T-helper 1 cell treated with Interleukin-12 subunit alpha and Interleukin-12 subunit beta and Interleukin-4 antibody, amounts not matched to agents 30 μg/mL and 1 μg/mL, for 36 hours (primary cell): ENCODE results near the gene KRTAP2-3.
"Not testable (repeated sequence)": the region's sequence is repeated elsewhere in the genome, so short reads cannot be mapped to it uniquely, and the experiment has no call there.

Source experiments
- H3K27ac Mint-ChIP-seq: one replicate; pipeline ENCODE4 v1.8.0; 2021; ENCODE audit warnings: mild to moderate bottlenecking, mixed read lengths
- H3K27me3 Mint-ChIP-seq: one replicate; pipeline ENCODE4 v1.8.0; 2021; ENCODE audit warnings: low read depth, mixed read lengths
- H3K36me3 Mint-ChIP-seq: one replicate; pipeline ENCODE4 v1.8.0; 2021; ENCODE audit warnings: low read depth, mixed read lengths
- H3K4me1 Mint-ChIP-seq: one replicate; pipeline ENCODE4 v1.8.0; 2021; ENCODE audit warnings: low read depth, mixed read lengths
- H3K4me3 Mint-ChIP-seq: one replicate; pipeline ENCODE4 v1.8.0; 2021; ENCODE audit warnings: mild to moderate bottlenecking, moderate library complexity, mixed read lengths
- H3K9me3 Mint-ChIP-seq: one replicate; pipeline ENCODE4 v1.8.0; 2021; ENCODE audit warnings: mixed read lengths

Gene KRTAP2-3

DNA sequence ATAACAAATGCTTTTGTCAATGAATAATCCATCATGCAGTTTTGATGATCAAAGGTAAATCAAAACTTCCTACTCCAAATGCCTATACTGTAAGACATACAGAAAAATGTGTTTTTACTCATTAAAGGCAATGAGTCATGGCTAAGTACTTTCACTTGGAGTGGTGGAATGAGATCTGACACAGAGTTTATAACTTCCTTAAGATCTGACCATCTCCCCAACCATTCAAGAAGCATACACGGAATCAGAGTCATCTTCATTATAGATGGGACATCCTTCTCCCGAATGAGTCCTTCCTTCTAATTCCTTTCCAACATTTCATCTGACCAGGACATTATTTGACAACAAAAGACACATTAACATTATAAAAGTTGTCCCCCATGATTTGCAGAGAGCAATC, 23.5 kb upstream of the KRTAP2-3 start:
- not testable (repeated sequence) for H3K27me3 Mint-ChIP-seq, H3K36me3 Mint-ChIP-seq, H3K4me3 Mint-ChIP-seq, H3K4me1 Mint-ChIP-seq, H3K27ac Mint-ChIP-seq, H3K9me3 Mint-ChIP-seq

DNA sequence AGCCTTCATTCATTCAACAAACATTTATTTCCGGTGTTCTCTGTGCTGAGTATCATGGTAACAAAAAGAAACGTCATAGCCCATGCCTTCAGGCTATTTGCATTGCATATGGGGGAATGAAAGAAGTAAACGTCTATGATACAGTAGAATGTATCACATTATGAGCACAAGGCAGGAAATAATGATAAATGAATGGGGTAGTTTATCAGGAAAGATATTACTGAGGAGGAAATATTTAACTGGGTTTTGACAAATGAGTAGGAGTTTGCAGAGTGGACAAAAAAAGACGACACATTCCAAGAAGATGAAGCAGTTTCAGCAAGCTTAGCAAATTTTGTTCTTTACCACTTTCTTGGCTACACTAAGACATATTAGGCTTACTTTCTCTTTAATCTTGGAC, 22.7 kb upstream of the KRTAP2-3 start:
- H3K9me3 Mint-ChIP-seq: no peaks in the 10 kb centered on the region
- H3K4me3 Mint-ChIP-seq: no peak overlapping the region
- peaks cover 10% of the 10 kb centered on the region for H3K27me3 Mint-ChIP-seq
- H3K4me1 Mint-ChIP-seq: no peaks in the 10 kb centered on the region
- H3K36me3 Mint-ChIP-seq: no peaks in the 10 kb centered on the region
- no peak overlapping the region for H3K27ac Mint-ChIP-seq

DNA sequence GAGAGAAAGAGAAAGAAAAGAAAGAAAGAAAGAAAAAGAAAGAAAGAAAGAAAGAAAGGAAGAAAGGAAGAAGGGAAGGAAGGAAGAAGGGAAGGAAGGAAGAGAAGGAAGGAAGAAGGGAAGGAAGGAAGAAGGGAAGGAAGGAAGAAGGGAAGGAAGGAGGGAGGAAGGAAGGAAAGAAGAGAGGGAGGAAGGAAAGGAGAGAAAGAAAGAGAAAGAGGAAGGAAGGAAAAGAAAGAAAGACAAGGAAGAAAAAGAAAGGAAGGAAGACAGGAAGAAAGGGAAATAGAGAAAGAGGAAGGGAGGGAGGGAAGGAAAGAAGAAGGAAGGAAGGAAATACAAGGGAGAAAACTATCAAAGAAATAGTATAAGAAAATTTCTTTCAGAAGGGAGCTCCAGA, 16.9 kb upstream of the KRTAP2-3 start:
- Mint-ChIP-seq H3K9me3 (no peaks in the 10 kb centered on the region), H3K27ac (no peak overlapping the region), H3K4me3 (no peak overlapping the region), H3K27me3 (peaks cover 14% of the 10 kb centered on the region), H3K4me1 (no peaks in the 10 kb centered on the region), H3K36me3 (no peaks in the 10 kb centered on the region)

DNA sequence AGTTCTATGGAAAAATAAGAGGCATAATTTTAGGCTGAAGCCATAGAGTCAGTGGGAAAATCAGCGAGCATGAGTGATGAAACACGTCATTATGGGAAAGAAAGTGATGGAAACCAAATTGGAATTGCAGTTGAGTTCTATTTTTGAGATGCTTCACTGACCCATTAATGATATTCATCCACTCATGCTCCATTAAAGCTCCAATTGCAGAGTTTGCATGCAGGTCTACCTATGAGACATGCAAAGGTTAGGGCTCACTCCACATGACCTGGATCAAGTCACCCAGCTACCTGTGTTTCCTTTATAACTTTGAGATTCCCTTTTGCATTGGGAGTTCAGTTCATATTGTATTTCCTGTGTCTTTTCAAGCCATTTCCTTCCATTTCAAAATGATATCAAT, 13.8 kb upstream of the KRTAP2-3 start:
- H3K4me3 Mint-ChIP-seq: no peak overlapping the region
- H3K27ac Mint-ChIP-seq: no peak overlapping the region
- no peaks in the 10 kb centered on the region for H3K4me1 Mint-ChIP-seq
- no peaks in the 10 kb centered on the region for H3K36me3 Mint-ChIP-seq
- no peaks in the 10 kb centered on the region for H3K9me3 Mint-ChIP-seq
- peaks cover 11% of the 10 kb centered on the region for H3K27me3 Mint-ChIP-seq

DNA sequence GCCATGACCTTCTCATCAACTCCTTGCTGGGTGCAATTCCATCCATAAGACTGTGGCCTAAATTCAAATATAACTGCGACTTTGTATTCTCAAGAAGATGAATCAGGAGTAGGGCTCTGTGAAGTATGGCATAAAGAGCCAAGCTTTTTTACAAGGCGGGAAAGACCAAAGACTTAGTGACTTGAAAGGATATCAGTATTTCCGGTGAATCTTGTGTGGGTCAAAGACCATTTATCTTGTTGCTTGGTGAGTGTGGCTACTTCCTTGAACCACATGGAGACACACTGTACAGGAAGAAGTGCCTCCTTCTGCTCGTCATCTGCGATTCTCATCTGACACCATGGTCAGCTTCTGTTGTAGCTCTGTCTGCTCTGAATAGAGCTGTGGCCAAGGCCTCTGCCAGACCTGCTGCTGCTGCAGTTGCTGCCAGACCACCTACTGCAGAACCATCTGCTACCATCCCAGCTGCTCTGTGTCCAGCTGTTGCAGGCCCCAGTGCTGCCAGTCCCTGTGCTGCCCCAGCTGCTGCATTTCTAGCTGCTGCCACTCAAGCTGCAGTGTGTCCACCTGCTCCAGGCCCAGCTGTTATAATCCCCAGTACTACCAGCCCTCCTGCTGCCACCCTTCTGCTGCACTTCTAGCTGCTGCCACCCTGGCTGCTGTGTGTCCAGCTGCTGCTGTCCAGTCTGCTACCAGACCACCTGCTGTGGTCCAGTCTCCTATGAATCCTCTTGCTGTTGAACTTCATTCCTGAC, 11.9 kb upstream of the KRTAP2-3 start:
- Mint-ChIP-seq H3K9me3 (no peaks in the 10 kb centered on the region), H3K4me1 (no peaks in the 10 kb centered on the region), H3K27me3 (peaks cover 9% of the 10 kb centered on the region), H3K36me3 (no peaks in the 10 kb centered on the region), H3K27ac (no peak overlapping the region), H3K4me3 (no peak overlapping the region)

DNA sequence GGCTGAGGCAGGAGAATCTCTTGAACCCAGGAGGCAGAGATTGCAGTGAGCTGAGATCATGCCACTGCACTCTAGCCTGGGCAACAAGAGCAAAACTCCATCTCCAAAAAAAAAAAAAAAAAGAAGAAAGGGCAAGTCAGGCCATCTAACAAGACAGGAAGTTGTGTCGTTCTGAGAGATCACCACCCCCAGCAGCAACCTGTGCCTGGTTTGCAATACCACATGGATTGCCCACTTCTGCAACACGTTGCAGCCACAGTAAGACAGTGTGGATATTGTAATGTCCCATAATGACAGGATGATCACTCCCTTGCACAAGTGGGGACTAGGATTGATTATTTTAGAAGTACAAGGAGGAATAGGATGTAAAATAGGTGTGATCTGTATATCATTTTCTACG, 9.1 kb upstream of the KRTAP2-3 start:
- H3K27me3 Mint-ChIP-seq: no peaks in the 10 kb centered on the region
- H3K36me3 Mint-ChIP-seq: no peaks in the 10 kb centered on the region
- no peak overlapping the region for H3K27ac Mint-ChIP-seq
- no peaks in the 10 kb centered on the region for H3K9me3 Mint-ChIP-seq
- H3K4me1 Mint-ChIP-seq: no peaks in the 10 kb centered on the region
- no peak overlapping the region for H3K4me3 Mint-ChIP-seq

DNA sequence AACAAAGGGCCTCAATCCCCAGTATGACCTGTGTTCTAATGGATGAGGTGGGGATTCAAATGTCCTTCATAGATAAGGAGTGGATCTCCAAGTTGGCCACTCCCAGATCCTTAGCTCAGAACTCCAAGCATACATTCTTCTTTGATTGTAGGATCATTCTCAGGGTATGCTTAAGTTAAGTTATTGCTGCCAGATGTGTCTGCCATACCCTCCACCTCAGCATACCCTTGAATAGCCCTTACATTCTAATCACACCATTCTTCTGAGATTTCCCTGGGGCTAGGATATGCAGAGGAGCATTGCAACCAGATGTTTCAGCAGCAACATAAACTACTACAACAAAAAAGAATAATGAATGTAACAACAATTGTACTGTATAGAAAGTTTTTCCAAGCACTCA, 7.4 kb upstream of the KRTAP2-3 start:
- Mint-ChIP-seq H3K4me3 (no peak overlapping the region), H3K36me3 (no peaks in the 10 kb centered on the region), H3K9me3 (no peaks in the 10 kb centered on the region), H3K27me3 (no peaks in the 10 kb centered on the region), H3K4me1 (no peaks in the 10 kb centered on the region), H3K27ac (no peak overlapping the region)

DNA sequence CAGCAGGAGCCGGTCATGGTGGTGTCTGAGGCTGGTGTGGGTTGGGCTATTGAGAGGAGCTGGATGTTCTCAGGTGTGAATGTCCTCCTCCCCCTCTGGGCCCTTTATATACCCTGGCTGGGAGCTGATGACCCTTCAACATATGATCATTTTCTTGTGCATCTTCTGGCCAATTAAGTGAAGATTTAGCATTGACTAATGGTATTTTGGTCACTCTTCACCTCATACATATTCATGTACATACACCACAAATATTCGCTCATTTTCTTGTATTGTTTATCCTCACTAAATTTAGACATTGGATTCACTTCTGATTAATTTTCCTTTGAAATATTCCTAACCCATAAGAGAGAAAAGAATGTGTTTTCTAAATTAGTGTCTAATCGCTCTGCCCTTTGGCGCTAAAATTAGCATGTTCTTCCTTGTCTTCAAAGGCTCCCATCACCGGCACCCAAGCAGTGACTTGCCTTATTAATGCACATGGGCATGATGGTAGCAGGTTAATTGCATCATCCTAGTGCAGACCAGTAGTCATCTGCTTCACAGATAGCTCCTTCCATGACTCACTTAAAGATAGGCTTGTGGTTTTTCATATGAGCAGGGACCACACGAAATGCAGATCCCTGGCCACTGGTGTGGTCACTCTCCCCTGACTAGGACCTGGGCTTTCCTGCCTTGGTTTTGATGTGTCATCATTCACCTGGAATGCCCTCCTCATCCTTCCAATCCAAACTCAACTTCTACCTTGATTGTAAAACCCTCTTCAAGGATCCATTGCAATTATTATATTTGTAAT, 6.1 kb upstream of the KRTAP2-3 start, which contains the start of gene KRTAP2-4:
Gene KRTAP2-4, minus strand, starts transcription at position 51 of the 796 bp plus-strand sequence. Its CDS starts 34 bp downstream, at position 17.
- Mint-ChIP-seq H3K9me3 (no peaks in the 10 kb centered on the region), H3K36me3 (no peaks in the 10 kb centered on the region), H3K4me3 (no peak within 1 kb of the TSS), H3K4me1 (no peaks in the 10 kb centered on the region), H3K27me3 (peaks cover 10% of the 10 kb centered on the region), H3K27ac (no peak within 1 kb of the TSS)

DNA sequence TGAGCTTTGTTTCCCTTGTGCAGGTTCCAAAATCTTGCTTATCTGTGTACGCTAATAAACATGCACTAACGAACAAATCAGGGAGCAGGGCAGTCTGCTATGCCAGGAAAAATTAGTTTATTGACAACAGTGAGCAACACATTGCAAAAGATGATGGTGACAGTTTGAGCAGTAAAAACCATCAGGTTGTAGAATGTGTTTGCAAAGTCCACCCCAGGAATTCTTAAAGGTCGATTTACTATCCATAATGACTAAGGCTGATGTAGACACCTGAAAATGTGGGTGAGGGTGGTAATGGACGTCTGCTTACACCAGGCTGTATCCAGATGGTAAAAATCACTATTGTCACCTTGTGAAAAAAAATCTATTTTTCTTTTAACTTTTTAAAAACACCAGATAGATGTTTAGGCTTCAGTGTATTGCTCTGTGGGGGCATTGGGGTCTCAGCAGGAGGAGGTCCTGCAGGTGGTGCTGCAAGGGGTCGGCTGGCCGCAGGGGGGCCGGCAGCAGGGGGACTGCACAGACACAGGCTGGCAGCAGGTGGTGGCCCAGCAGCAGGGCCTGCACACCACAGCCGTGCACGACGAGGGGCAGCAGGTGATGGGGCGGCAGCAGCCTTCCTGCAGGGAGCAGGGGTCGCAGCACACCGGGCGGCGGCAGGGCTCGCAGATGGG, 5.2 kb upstream of the KRTAP2-3 start:
- H3K9me3 Mint-ChIP-seq, H3K36me3 Mint-ChIP-seq, H3K4me1 Mint-ChIP-seq, H3K27ac Mint-ChIP-seq, H3K4me3 Mint-ChIP-seq: not testable (repeated sequence)
- H3K27me3 Mint-ChIP-seq: peaks cover 18% of the 10 kb centered on the region

DNA sequence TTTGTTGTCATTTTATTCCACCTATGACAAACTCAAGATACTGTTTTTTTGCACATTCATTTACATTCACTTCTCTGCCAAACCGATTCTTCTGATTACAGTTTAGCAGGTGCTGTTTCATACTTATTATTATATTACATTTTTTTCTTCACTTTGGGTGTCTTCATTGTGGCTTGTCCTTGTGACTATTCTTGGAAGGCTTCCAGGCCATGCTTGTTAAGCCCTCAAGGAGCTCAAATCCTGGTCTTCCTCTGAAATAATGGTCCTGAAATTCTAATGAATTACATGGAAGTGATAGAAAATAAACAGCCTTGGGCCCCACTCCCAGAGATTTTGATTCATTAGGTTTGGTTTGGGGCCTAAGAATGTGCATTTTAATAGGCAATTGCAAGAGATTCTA, 4.4 kb upstream of the KRTAP2-3 start:
- Mint-ChIP-seq H3K4me3 (no peak overlapping the region), H3K36me3 (no peaks in the 10 kb centered on the region), H3K27me3 (peaks cover 22% of the 10 kb centered on the region), H3K27ac (no peak overlapping the region), H3K9me3 (no peaks in the 10 kb centered on the region), H3K4me1 (no peaks in the 10 kb centered on the region)

DNA sequence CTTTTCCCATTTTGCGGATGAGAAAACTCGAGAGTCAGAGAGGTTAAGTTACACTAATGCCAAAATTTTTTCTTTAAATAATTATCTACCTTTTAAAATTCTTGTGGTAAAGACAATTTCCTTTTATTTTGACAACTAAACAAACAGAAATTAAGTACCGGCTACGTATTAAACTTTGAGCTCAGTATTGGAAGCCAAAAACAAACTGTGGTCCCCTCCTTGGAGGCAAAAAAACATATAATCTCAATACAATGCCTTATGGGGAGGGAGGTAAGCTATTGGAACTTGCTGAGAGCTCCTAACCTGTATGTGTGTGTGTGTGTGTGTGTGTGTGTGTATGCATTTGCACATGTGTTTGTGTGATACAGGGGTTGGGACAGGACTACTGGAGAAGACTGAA, 3.5 kb upstream of the KRTAP2-3 start:
- H3K4me3 Mint-ChIP-seq: no peak overlapping the region
- no peak overlapping the region for H3K27ac Mint-ChIP-seq
- H3K4me1 Mint-ChIP-seq: no peaks in the 10 kb centered on the region
- H3K27me3 Mint-ChIP-seq: peaks cover 30% of the 10 kb centered on the region
- H3K36me3 Mint-ChIP-seq: no peaks in the 10 kb centered on the region
- no peaks in the 10 kb centered on the region for H3K9me3 Mint-ChIP-seq

DNA sequence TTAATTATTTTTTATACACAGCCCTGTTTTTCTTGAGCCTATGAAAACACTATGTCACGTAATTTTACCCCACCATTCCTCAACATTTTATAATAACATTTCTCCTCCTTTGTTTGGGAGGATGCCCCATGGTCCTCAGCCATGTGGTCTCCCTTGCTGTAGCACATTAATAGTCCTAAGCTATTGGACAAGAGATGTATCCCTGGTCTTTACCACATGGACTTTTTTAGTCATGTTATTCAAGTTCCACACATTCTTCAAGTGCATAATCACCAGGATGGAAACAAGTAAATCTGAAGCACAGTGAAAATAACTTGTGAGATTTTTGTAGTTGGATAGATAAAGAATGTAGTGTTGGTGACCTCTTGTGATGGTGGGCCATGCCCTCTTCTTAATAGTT, 2.0 kb upstream of the KRTAP2-3 start:
- Mint-ChIP-seq H3K9me3 (peaks cover 6% of the 10 kb centered on the region), H3K27ac (no peak overlapping the region), H3K27me3 (peaks cover 32% of the 10 kb centered on the region), H3K4me3 (no peak overlapping the region), H3K36me3 (no peaks in the 10 kb centered on the region), H3K4me1 (no peaks in the 10 kb centered on the region)

DNA sequence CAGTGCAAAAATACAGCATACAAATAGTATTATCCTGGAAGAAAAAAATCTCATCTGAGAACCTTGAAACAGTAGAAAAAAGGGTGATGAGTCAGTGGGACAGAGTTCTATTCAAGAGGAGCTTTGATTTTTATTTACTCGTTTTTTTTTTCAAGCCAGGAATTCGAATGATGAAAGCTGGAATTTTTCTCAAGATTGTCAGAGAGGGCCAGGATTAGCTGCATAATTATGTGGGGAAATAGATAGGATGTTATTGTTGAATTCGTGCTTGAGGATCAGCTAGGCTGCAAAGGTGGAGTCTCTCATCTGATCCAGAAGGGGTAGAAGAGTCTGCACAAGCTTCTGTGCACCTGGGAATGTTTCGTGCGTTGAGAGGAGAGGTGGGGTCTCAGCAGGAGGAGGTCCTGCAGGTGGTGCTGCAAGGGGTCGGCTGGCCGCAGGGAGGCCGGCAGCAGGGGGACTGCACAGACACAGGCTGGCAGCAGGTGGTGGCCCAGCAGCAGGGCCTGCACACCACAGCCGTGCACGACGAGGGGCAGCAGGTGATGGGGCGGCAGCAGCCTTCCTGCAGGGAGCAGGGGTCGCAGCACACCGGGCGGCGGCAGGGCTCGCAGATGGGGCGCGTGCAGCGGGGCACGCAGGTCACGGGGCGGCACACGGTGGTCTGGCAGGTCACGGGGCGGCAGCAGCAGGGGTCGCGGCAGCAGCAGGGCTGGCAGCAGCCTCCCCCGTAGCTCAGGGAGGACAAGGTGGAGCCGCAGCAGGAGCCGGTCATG, 450 bp downstream of the KRTAP2-3 start:
- not testable (repeated sequence) for H3K36me3 Mint-ChIP-seq, H3K27ac Mint-ChIP-seq, H3K4me3 Mint-ChIP-seq, H3K4me1 Mint-ChIP-seq, H3K9me3 Mint-ChIP-seq
- H3K27me3 Mint-ChIP-seq: peaks cover 32% of the 10 kb centered on the region

DNA sequence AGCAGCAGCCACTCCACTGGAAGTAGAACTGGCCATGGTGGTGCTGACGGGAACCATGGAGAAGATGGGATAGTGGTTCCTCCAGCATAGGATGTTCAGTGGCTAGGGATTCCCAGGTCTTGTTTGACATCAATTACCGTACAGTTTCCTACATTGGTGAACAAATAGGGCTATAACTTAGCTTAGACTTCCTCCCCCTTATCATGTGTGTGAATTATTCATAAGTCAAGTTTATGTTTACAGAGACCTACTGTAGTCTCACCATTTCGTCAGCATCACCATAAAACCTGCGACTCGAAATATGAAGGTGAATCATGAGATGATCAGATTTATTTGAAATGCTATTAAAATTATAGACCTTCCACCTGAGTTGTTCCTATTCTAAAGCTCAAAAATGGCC, 1.2 kb downstream of the KRTAP2-3 start:
- H3K27ac Mint-ChIP-seq: no peak overlapping the region

More for the DNA sequence above, 1.2 kb downstream of the KRTAP2-3 start:
- H3K9me3 Mint-ChIP-seq: peaks cover 6% of the 10 kb centered on the region
- H3K4me3 Mint-ChIP-seq: no peak overlapping the region
- H3K4me1 Mint-ChIP-seq: no peaks in the 10 kb centered on the region
- H3K27me3 Mint-ChIP-seq: peaks cover 32% of the 10 kb centered on the region
- H3K36me3 Mint-ChIP-seq: no peaks in the 10 kb centered on the region
